ENCODE measurements around the gene SLC4A4. TPM values are rescaled to one million over a fixed set of nuclear protein-coding genes. Genes with fewer than 3 reads are reported as not detected.

Gene SLC4A4
- total RNA-seq, 2 donors from 2014 or later: 99.0 to 124 TPM

- no peak overlapping the region for H3K4me3 ChIP-seq
- intact Hi-C loops (cut with DNase I): no loop called here
Observed at GRCh38 chr4:71442336-71442735, 103.5 kb downstream of the SLC4A4 start.

GRCh38 chr4:71444395-71444794, 105.6 kb downstream of the SLC4A4 start:
- Histone ChIP-seq H3K4me3 (no peak overlapping the region), H3K9me3 (no peaks in the 10 kb centered on the region)
- intact Hi-C loops (cut with DNase I): no loop called here

More at GRCh38 chr4:71442336-71442735, 103.5 kb downstream of the SLC4A4 start:
- H3K27ac ChIP-seq: no peak overlapping the region
- no peak overlapping the region for H3K9ac ChIP-seq (ENCODE audit: low read depth in 2 of 2, low read length in 2 of 2)
- H3K4me1 ChIP-seq: no peaks in the 10 kb centered on the region
- no peaks in the 10 kb centered on the region for H3K36me3 ChIP-seq
- H3K27me3 ChIP-seq: no peaks in the 10 kb centered on the region
- no peak for DNase-seq
- TF ChIP-seq CTCF (IDR thresholded peaks at IDR 0.05): no peak
- no peaks in the 10 kb centered on the region for H3K9me3 ChIP-seq

GRCh38 chr4:71445811-71446210, 107.0 kb downstream of the SLC4A4 start:
- H3K36me3 ChIP-seq: no peaks in the 10 kb centered on the region
- no peak overlapping the region for H3K27ac ChIP-seq
- no peak overlapping the region for H3K9ac ChIP-seq (ENCODE audit: low read depth in 2 of 2, low read length in 2 of 2)
- intact Hi-C loops (cut with DNase I): no loop called here
- no peaks in the 10 kb centered on the region for H3K9me3 ChIP-seq
- no peaks in the 10 kb centered on the region for H3K4me1 ChIP-seq
- DNase-seq: no peak
- no peaks in the 10 kb centered on the region for H3K27me3 ChIP-seq
- no peak for TF ChIP-seq CTCF (IDR thresholded peaks at IDR 0.05)
- H3K4me3 ChIP-seq: no peak overlapping the region

More at GRCh38 chr4:71444395-71444794, 105.6 kb downstream of the SLC4A4 start:
- Histone ChIP-seq H3K4me1 (no peaks in the 10 kb centered on the region), H3K27me3 (no peaks in the 10 kb centered on the region), H3K27ac (no peak overlapping the region), H3K36me3 (no peaks in the 10 kb centered on the region), H3K9ac (ENCODE audit: low read depth in 2 of 2, low read length in 2 of 2) (no peak overlapping the region)
- TF ChIP-seq CTCF (IDR thresholded peaks at IDR 0.05): no peak
- no peak for DNase-seq

- no peaks in the 10 kb centered on the region for H3K4me1 ChIP-seq
- intact Hi-C loops (cut with DNase I): no loop called here
- H3K27me3 ChIP-seq: no peaks in the 10 kb centered on the region
- no peak overlapping the region for H3K27ac ChIP-seq
- H3K36me3 ChIP-seq: no peaks in the 10 kb centered on the region
- no peak for TF ChIP-seq CTCF (IDR thresholded peaks at IDR 0.05)
- no peak for DNase-seq
- no peaks in the 10 kb centered on the region for H3K9me3 ChIP-seq
- H3K9ac ChIP-seq (ENCODE audit: low read depth in 2 of 2, low read length in 2 of 2): no peak overlapping the region
- H3K4me3 ChIP-seq: no peak overlapping the region
Observed at GRCh38 chr4:71446479-71447081, 107.8 kb downstream of the SLC4A4 start.

- no peaks in the 10 kb centered on the region for H3K4me1 ChIP-seq
- DNase-seq: no peak
- H3K27me3 ChIP-seq: no peaks in the 10 kb centered on the region
- TF ChIP-seq CTCF (IDR thresholded peaks at IDR 0.05): no peak
- no peak overlapping the region for H3K27ac ChIP-seq
- H3K9ac ChIP-seq (ENCODE audit: low read depth in 2 of 2, low read length in 2 of 2): no peak overlapping the region
- intact Hi-C loops (cut with DNase I): no loop called here
- no peaks in the 10 kb centered on the region for H3K9me3 ChIP-seq
- H3K4me3 ChIP-seq: no peak overlapping the region
- H3K36me3 ChIP-seq: no peaks in the 10 kb centered on the region
Observed at GRCh38 chr4:71449040-71449439, 110.2 kb downstream of the SLC4A4 start.

Data from colonic mucosa (tissue), 4 donors.